Body of pancreas (tissue), 4 donors: ENCODE measurements around the gene PRSS23. TPM values are rescaled to one million over a fixed set of nuclear protein-coding genes. Genes with fewer than 3 reads are reported as not detected.

Source experiments
- ATAC-seq: fragments of 150-250 bp; one replicate; pipeline ENCODE4 v1.9.1; 2016
- DNase-seq, 4 donors: peaks; one replicate each; pipeline ENCODE4 v3.0.0-alpha.2; 2019
- H3K27ac ChIP-seq, 4 donors: fragments of 200-600 bp; sonication (generic); 1 replicate in 3 of 4; 2 replicates in 1 of 4; pipeline versions ENCODE4 v1.5.1 to v1.6.1; 2016 to 2019; ENCODE audit warnings: mild to moderate bottlenecking in 1 of 4, mixed read lengths in 1 of 4, moderate library complexity in 1 of 4
- H3K27me3 ChIP-seq, 2 donors: fragments of 200-600 bp; sonication (generic); one replicate each; pipeline ENCODE4 v1.6.0; 2016; ENCODE audit warnings: mild to moderate bottlenecking in 1 of 2
- H3K36me3 ChIP-seq, 2 donors: fragments of 200-600 bp; sonication (generic); replicated peaks in 1 of 2; 2 replicates each; pipeline ENCODE4 v1.5.1; 2016; ENCODE audit warnings: low read depth in 2 of 2; ENCODE audit not compliant: insufficient read depth in 1 of 2
- H3K4me1 ChIP-seq: fragments of 200-600 bp; sonication (generic); one replicate; pipeline ENCODE4 v1.6.0; 2016
- H3K4me3 ChIP-seq, 2 donors: fragments of 200-600 bp; sonication (generic); 1 replicate in 1 of 2; 2 replicates in 1 of 2; pipeline ENCODE4 v1.5.1; 2016 to 2019
- H3K9me3 ChIP-seq, 3 donors: fragments of 200-600 bp; sonication (generic); 1 replicate in 2 of 3; 2 replicates in 1 of 3; pipeline ENCODE4 v1.5.1; 2016
- POLR2A ChIP-seq, 3 donors: fragments of 450-650 bp; IDR thresholded peaks; one replicate each; pipeline ENCODE4 v1.6.1; 2016; ENCODE audit warnings: antibody characterized with exemption in 3 of 3, mild to moderate bottlenecking in 2 of 3
- WGBS, 2 donors: methylation state at CpG; one replicate each; pipeline ENCODE4 v1.1.5; 2017; 5-methylcytosine and 5-hydroxymethylcytosine counted together
- intact Hi-C: fragments of 100-400 bp; cut with DNase I; formaldehyde crosslinking; loops from one replicate; pipeline ENCODE4 v1.15.1; 2023
- total RNA-seq, 2 donors: library from RNA; depleted of rRNA; stranded (reverse); fragments of >200 nt; gene quantifications; one replicate each; pipeline ENCODE4 v1.1.0, GENCODE V29; 2016
- TF ChIP-seq, protein P1 (sequence below), 7 experiments: fragments of 450-650 bp in 4 of 7; fragments of 200-600 bp in 3 of 7; sonication (generic) in 3 of 7; IDR thresholded peaks; one replicate each; pipeline ENCODE4 v1.5.1; 2016 to 2019; ENCODE audit warnings: antibody characterized with exemption in 7 of 7

Gene PRSS23
- total RNA-seq, 2 donors from 2014 or later: 4.0 to 20.0 TPM

DNA sequence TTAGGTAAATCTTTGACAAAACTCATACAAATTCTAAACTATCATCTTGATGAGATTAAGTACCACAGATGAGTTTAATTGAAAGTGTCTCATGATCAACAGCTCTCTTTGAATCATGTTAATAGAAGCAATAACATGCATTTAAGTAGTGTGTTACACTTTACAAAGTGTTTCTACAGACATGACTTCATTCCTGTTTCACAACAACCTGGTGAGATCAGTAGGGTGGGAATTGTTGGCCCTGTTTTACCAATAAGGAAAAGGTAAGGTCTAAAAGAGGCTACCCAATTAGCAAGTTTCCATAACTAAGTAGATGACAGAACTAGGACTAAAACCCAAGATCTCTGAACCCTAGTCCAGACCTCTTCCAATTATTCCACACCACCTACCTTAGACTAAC, 12.7 kb upstream of the PRSS23 start:
- intact Hi-C loops: no loop called here

GRCh38 chr11:86790195-86790725, 10.1 kb upstream of the PRSS23 start:
- intact Hi-C loops: no loop called here
- Histone ChIP-seq H3K4me3 (no peak overlapping the region), H3K36me3 (no peaks in the 10 kb centered on the region), H3K27ac (no peak overlapping the region), H3K27me3 (no peaks in the 10 kb centered on the region), H3K9me3 (no peaks in the 10 kb centered on the region), H3K4me1 (peaks cover 7% of the 10 kb centered on the region)
- DNase-seq: no peak
- ATAC-seq: no peak
- TF ChIP-seq, protein P1, sequence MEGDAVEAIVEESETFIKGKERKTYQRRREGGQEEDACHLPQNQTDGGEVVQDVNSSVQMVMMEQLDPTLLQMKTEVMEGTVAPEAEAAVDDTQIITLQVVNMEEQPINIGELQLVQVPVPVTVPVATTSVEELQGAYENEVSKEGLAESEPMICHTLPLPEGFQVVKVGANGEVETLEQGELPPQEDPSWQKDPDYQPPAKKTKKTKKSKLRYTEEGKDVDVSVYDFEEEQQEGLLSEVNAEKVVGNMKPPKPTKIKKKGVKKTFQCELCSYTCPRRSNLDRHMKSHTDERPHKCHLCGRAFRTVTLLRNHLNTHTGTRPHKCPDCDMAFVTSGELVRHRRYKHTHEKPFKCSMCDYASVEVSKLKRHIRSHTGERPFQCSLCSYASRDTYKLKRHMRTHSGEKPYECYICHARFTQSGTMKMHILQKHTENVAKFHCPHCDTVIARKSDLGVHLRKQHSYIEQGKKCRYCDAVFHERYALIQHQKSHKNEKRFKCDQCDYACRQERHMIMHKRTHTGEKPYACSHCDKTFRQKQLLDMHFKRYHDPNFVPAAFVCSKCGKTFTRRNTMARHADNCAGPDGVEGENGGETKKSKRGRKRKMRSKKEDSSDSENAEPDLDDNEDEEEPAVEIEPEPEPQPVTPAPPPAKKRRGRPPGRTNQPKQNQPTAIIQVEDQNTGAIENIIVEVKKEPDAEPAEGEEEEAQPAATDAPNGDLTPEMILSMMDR (IDR thresholded peaks at IDR 0.05): no peak
- TF ChIP-seq POLR2A (IDR thresholded peaks at IDR 0.05): no peak

More for the DNA sequence above, 12.7 kb upstream of the PRSS23 start:
- TF ChIP-seq, protein P1 (IDR thresholded peaks at IDR 0.05): no peak
- TF ChIP-seq POLR2A (IDR thresholded peaks at IDR 0.05): no peak
- DNase-seq (no peak), ATAC-seq (no peak)
- H3K4me3 ChIP-seq: no peak overlapping the region
- H3K36me3 ChIP-seq: no peaks in the 10 kb centered on the region
- H3K9me3 ChIP-seq: no peaks in the 10 kb centered on the region
- no peak overlapping the region for H3K27ac ChIP-seq
- H3K27me3 ChIP-seq: no peaks in the 10 kb centered on the region
- peaks cover 7% of the 10 kb centered on the region for H3K4me1 ChIP-seq

- no peaks in the 10 kb centered on the region for H3K36me3 ChIP-seq
- TF ChIP-seq, protein P1 (IDR thresholded peaks at IDR 0.05): no peak
- TF ChIP-seq POLR2A (IDR thresholded peaks at IDR 0.05): no peak
- no peak overlapping the region for H3K4me3 ChIP-seq
- no peaks in the 10 kb centered on the region for H3K9me3 ChIP-seq
- peaks cover 7% of the 10 kb centered on the region for H3K4me1 ChIP-seq
- H3K27me3 ChIP-seq: no peaks in the 10 kb centered on the region
- H3K27ac ChIP-seq: peak overlapping the region in 1 of 4 donors; percentile 12
- intact Hi-C loops: no loop called here
- no peak for ATAC-seq
- no peak for DNase-seq
- 76 to 92% methylated on average over 5 of the region's 5 CpGs for WGBS, 2 donors
These were observed 9.2 kb upstream of the PRSS23 start for GRCh38 chr11:86790867-86791849.

DNA sequence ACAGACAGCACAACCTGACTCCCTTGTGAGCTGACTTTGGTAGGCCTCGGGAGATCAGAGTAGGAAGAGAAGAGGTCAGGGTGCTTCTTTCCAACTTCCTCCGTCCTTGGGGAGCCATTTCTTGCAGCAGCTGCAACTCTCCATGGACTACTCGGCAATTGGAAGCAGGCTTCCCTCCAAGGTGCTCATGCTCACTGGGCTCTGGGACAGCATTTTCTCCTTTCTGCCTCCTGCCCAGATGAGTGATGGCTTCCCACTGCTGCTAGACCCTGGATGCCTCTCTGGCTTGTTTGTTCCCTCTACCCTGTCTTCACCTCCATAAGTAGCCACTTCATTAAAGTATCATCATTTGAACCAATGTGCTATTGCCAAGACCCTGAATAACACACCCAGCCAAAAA, 8.2 kb upstream of the PRSS23 start:
- Histone ChIP-seq H3K27ac (no peak overlapping the region), H3K9me3 (no peaks in the 10 kb centered on the region), H3K4me1 (peaks cover 7% of the 10 kb centered on the region), H3K4me3 (no peak overlapping the region), H3K36me3 (no peaks in the 10 kb centered on the region), H3K27me3 (no peaks in the 10 kb centered on the region)
- intact Hi-C loops: no loop called here
- DNase-seq (no peak), ATAC-seq (no peak)
- WGBS, 2 donors: 85 to 88% methylated on average over 3 of the region's 3 CpGs
- TF ChIP-seq, protein P1 (IDR thresholded peaks at IDR 0.05): no peak
- no peak for TF ChIP-seq POLR2A (IDR thresholded peaks at IDR 0.05)
